ENCODE measurements around the gene VPS13D. TPM values are rescaled to one million over a fixed set of nuclear protein-coding genes. Genes with fewer than 3 reads are reported as not detected.

The VPS13D gene
- total and polyA plus RNA-seq, 10 of the 15 experiments (the other 5 are each of a cell fraction or from before 2014, with no cell fraction given) = 1.4 to 16.9 (median 8.5) TPM

GRCh38 chr1:12369258-12369657, 139.4 kb downstream of the VPS13D start:
- Histone ChIP-seq H4K20me1 (ENCODE audit: control insufficient read depth, insufficient read depth) (no peaks in the 10 kb centered on the region), H3K9ac (ENCODE audit: control insufficient read depth, insufficient read depth, low read length) (no peak overlapping the region), H3K9me3 (replicated peaks; ENCODE audit: control insufficient read depth, insufficient read depth, low read length) (no peaks in the 10 kb centered on the region), H3K4me1 (ENCODE audit: control insufficient read depth, insufficient read depth, low read length) (no peaks in the 10 kb centered on the region), H3K4me3 (no peak overlapping the region), H2AFZ (ENCODE audit: control insufficient read depth, low read depth, low read length) (no peak overlapping the region), H3K4me2 (ENCODE audit: control insufficient read depth, insufficient read depth) (no peak overlapping the region), H3K36me3 (ENCODE audit: control insufficient read depth in 2 of 2, insufficient read depth in 2 of 2, low read length in 1 of 2) (0 out of 4 replicates have a peak, but pooled peaks cover 0 to 4% of the 10 kb centered on the region in 2 experiments), H3K79me2 (ENCODE audit: control insufficient read depth, insufficient read depth, low read length) (no peaks in the 10 kb centered on the region), H3K27ac (ENCODE audit: control insufficient read depth, insufficient read depth) (no peak overlapping the region), H3K27me3 (replicated peaks in 1 of 2; ENCODE audit: control insufficient read depth in 2 of 2, insufficient read depth in 2 of 2, low read length in 1 of 2) (no peaks in the 10 kb centered on the region)
- POLR2A ChIA-PET = no interaction called here
- WGBS (ENCODE audit: insufficient coverage, insufficient replicate concordance, low lambda C conversion rate, missing lambda C conversion rate) = 96% methylated on average over 6 of the region's 6 CpGs
- no peak for TF ChIP-seq GABPA (IDR thresholded peaks at IDR 0.05; ENCODE audit: low read depth)
- TF ChIP-seq CHD1 (IDR thresholded peaks at IDR 0.05; ENCODE audit: low read depth, low read length) = no peak
- TF ChIP-seq, protein P1, sequence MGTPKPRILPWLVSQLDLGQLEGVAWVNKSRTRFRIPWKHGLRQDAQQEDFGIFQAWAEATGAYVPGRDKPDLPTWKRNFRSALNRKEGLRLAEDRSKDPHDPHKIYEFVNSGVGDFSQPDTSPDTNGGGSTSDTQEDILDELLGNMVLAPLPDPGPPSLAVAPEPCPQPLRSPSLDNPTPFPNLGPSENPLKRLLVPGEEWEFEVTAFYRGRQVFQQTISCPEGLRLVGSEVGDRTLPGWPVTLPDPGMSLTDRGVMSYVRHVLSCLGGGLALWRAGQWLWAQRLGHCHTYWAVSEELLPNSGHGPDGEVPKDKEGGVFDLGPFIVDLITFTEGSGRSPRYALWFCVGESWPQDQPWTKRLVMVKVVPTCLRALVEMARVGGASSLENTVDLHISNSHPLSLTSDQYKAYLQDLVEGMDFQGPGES (IDR thresholded peaks at IDR 0.05) = no peak
- no peak for TF ChIP-seq SP1 (IDR thresholded peaks at IDR 0.05; ENCODE audit: low read depth, low read length)
- no peak for TF ChIP-seq CTCF (IDR thresholded peaks at IDR 0.05 in 2 of 3, conservative IDR thresholded peaks at IDR 0.05 in 1 of 3; ENCODE audit: control insufficient read depth in 2 of 3, extremely low read depth in 1 of 3, insufficient read depth in 1 of 3, low read depth in 3 of 3, low read length in 3 of 3)
- no peak for TF ChIP-seq SREBF2 (IDR thresholded peaks at IDR 0.05; ENCODE audit: low read length)
- RAD21 ChIA-PET (ENCODE audit: unreplicated experiment) = no interaction called here
- SMC1A ChIA-PET (ENCODE audit: uncharacterized antibody, unreplicated experiment) = interaction anchor here (1.0 kb wide), 1 partner anchor 91 kb away, joined by 4 read pairs; no protein-coding TSS in a partner anchor
- CTCF ChIA-PET = no interaction called here
- intact Hi-C loops (cut with micrococcal nuclease; ENCODE audit: unreplicated experiment) (no loop called here), in situ Hi-C loops (cut with MboI) (no loop called here)
- FAIRE-seq = no peak
- no peak for DNase-seq (ENCODE audit: low read depth, low spot score)
- no TSS peak for BruUV-seq (replicated peaks)
- no peak for ATAC-seq
